ENCODE results near the gene PYY.
"Not testable (repeated sequence)": the region's sequence is repeated elsewhere in the genome, so short reads cannot be mapped to it uniquely, and the experiment has no call there.

PYY gene

GRCh38 chr17:43949781-43950180 lies 4.0 kb downstream of the PYY start:
- in situ Hi-C loops (cut with MboI; ENCODE audit: low sequenced_read_pairs) = no loop called here

- in situ Hi-C loops (cut with MboI; ENCODE audit: low sequenced_read_pairs) = no loop called here
Measured at GRCh38 chr17:43946781-43947180, 7.0 kb downstream of the PYY start.

- in situ Hi-C loops (cut with MboI; ENCODE audit: low sequenced_read_pairs) = no loop called here
Measured at GRCh38 chr17:43945074-43945829, 8.5 kb downstream of the PYY start.

- in situ Hi-C loops (cut with MboI; ENCODE audit: low sequenced_read_pairs) = no loop called here
Measured at GRCh38 chr17:43942051-43942685, 11.6 kb downstream of the PYY start, which contains the start of gene PPY. Gene PPY (minus strand): TSS chr17:43942476. CDS start chr17:43941654, 822 bp downstream.

- in situ Hi-C loops (cut with MboI; ENCODE audit: low sequenced_read_pairs) = no loop called here
Measured at GRCh38 chr17:43940630-43941029, 13.1 kb downstream of the PYY start.

- in situ Hi-C loops (cut with MboI; ENCODE audit: low sequenced_read_pairs) = no loop called here
Measured at GRCh38 chr17:43939886-43940285, 13.9 kb downstream of the PYY start.

GRCh38 chr17:43939452-43939851 lies 14.3 kb downstream of the PYY start:
- in situ Hi-C loops (cut with MboI; ENCODE audit: low sequenced_read_pairs) = not testable (repeated sequence)

- in situ Hi-C loops (cut with MboI; ENCODE audit: low sequenced_read_pairs) = no loop called here
Measured at GRCh38 chr17:43938838-43939182, 14.9 kb downstream of the PYY start.

- in situ Hi-C loops (cut with MboI; ENCODE audit: low sequenced_read_pairs) = no loop called here
Measured at GRCh38 chr17:43936434-43936833, 17.3 kb downstream of the PYY start.

GRCh38 chr17:43935926-43936261 lies 17.8 kb downstream of the PYY start:
- in situ Hi-C loops (cut with MboI; ENCODE audit: low sequenced_read_pairs) = no loop called here

- in situ Hi-C loops (cut with MboI; ENCODE audit: low sequenced_read_pairs) = no loop called here
Measured at GRCh38 chr17:43935204-43935925, 18.4 kb downstream of the PYY start.

GRCh38 chr17:43932923-43933322 lies 20.8 kb downstream of the PYY start:
- in situ Hi-C loops (cut with MboI; ENCODE audit: low sequenced_read_pairs) = no loop called here

- in situ Hi-C loops (cut with MboI; ENCODE audit: low sequenced_read_pairs) = no loop called here
Measured at GRCh38 chr17:43932357-43932756, 21.4 kb downstream of the PYY start.

GRCh38 chr17:43931062-43931571 lies 22.6 kb downstream of the PYY start:
- in situ Hi-C loops (cut with MboI; ENCODE audit: low sequenced_read_pairs) = no loop called here

GRCh38 chr17:43928609-43929008 lies 25.1 kb downstream of the PYY start:
- in situ Hi-C loops (cut with MboI; ENCODE audit: low sequenced_read_pairs) = no loop called here

GRCh38 chr17:43927929-43928328 lies 25.8 kb downstream of the PYY start:
- in situ Hi-C loops (cut with MboI; ENCODE audit: low sequenced_read_pairs) = not testable (repeated sequence)

GRCh38 chr17:43927060-43927864 lies 26.5 kb downstream of the PYY start:
- in situ Hi-C loops (cut with MboI; ENCODE audit: low sequenced_read_pairs) = no loop called here

GRCh38 chr17:43924558-43924957 lies 29.2 kb downstream of the PYY start:
- in situ Hi-C loops (cut with MboI; ENCODE audit: low sequenced_read_pairs) = no loop called here

- in situ Hi-C loops (cut with MboI; ENCODE audit: low sequenced_read_pairs) = no loop called here
Measured at GRCh38 chr17:43920500-43921095, 33.1 kb downstream of the PYY start.

- in situ Hi-C loops (cut with MboI; ENCODE audit: low sequenced_read_pairs) = no loop called here
Measured at GRCh38 chr17:43918026-43918389, 35.7 kb downstream of the PYY start.
